Coronary artery (tissue), 2 donors: Measurements from ENCODE around the gene TEX14.

Source experiments
- DNase-seq: peaks from one replicate; pipeline ENCODE4 v3.0.0-alpha.2; 2017; ENCODE audit warnings: low spot score
- H3K27ac ChIP-seq, 2 donors: fragments of 200-600 bp; sonication (generic); one replicate each; pipeline ENCODE4 v1.5.1; 2016 to 2019
- H3K4me3 ChIP-seq: fragments of 200-600 bp; sonication (generic); 2 replicates; pipeline ENCODE4 v1.5.1; 2016; ENCODE audit warnings: mild to moderate bottlenecking, moderate library complexity
- CTCF ChIP-seq: fragments of 200-600 bp; sonication (generic); IDR thresholded peaks from one replicate; pipeline ENCODE4 v1.5.1; 2019; ENCODE audit warnings: antibody characterized with exemption

The TEX14 gene

GRCh38 chr17:58643147-58643546, 48.7 kb downstream of the TEX14 start:
- no peak overlapping the region for H3K27ac ChIP-seq
- TF ChIP-seq CTCF = no peak
- no peak overlapping the region for H3K4me3 ChIP-seq
- DNase-seq = no peak

- DNase-seq = no peak
- TF ChIP-seq CTCF = no peak
- Histone ChIP-seq H3K4me3 (no peak overlapping the region), H3K27ac (no peak overlapping the region)
Observed at GRCh38 chr17:58641887-58642311, 49.9 kb downstream of the TEX14 start.

GRCh38 chr17:58640202-58640601, 51.6 kb downstream of the TEX14 start:
- Histone ChIP-seq H3K27ac (no peak overlapping the region), H3K4me3 (no peak overlapping the region)
- no peak for TF ChIP-seq CTCF
- DNase-seq = no peak

- TF ChIP-seq CTCF = no peak
- DNase-seq = no peak
Observed at GRCh38 chr17:58639681-58640080, 52.2 kb downstream of the TEX14 start.

GRCh38 chr17:58637011-58637570, 54.8 kb downstream of the TEX14 start:
- no peak overlapping the region for H3K27ac ChIP-seq
- no peak for DNase-seq

More at GRCh38 chr17:58639681-58640080, 52.2 kb downstream of the TEX14 start:
- no peak overlapping the region for H3K4me3 ChIP-seq
- no peak overlapping the region for H3K27ac ChIP-seq

GRCh38 chr17:58632324-58633314, 59.2 kb downstream of the TEX14 start:
- TF ChIP-seq CTCF = no peak
- no peak for DNase-seq
- peak overlapping the region; percentile 72 to 84 for H3K27ac ChIP-seq
- peak overlapping the region; percentile 64 for H3K4me3 ChIP-seq

More at GRCh38 chr17:58637011-58637570, 54.8 kb downstream of the TEX14 start:
- TF ChIP-seq CTCF = no peak
- no peak overlapping the region for H3K4me3 ChIP-seq
